ENCODE measurements around the gene PCDH7. TPM values are rescaled to one million over a fixed set of nuclear protein-coding genes. Genes with fewer than 3 reads are reported as not detected.

PCDH7 gene
- polyA plus RNA-seq, 1 of the 3 experiments (the other 2 are of a cell fraction): 0.48 TPM

- H3K36me3 ChIP-seq (replicated peaks in 1 of 2; ENCODE audit: control insufficient read depth in 1 of 2, insufficient read depth in 2 of 2, low read length in 1 of 2): no peaks in the 10 kb centered on the region
- H3K4me2 ChIP-seq: no peak overlapping the region
- no peaks in the 10 kb centered on the region for H3K27me3 ChIP-seq (ENCODE audit: insufficient read depth)
- CTCF ChIA-PET: no interaction called here
- no peaks in the 10 kb centered on the region for H3K79me2 ChIP-seq (ENCODE audit: insufficient read depth)
- no peak for TF ChIP-seq REST (IDR thresholded peaks at IDR 0.05; ENCODE audit: low read depth, low read length)
- no peak for TF ChIP-seq YY1 (IDR thresholded peaks at IDR 0.05; ENCODE audit: low read depth)
- no peak for TF ChIP-seq IRF3 (IDR thresholded peaks at IDR 0.05; ENCODE audit: low read depth, low read length)
- no peak for TF ChIP-seq TEAD4 (IDR thresholded peaks at IDR 0.05; ENCODE audit: borderline replicate concordance, insufficient read depth)
- no peak for TF ChIP-seq RAD21 (IDR thresholded peaks at IDR 0.05; ENCODE audit: low read length)
- TF ChIP-seq EZH2phosphoT487 (IDR thresholded peaks at IDR 0.05; ENCODE audit: borderline replicate concordance, low read depth): no peak
- TF ChIP-seq NFIC (IDR thresholded peaks at IDR 0.05; ENCODE audit: borderline replicate concordance): no peak
- TF ChIP-seq POLR2AphosphoS5 (IDR thresholded peaks at IDR 0.05; ENCODE audit: low read depth, low read length): no peak
- TF ChIP-seq, protein P1, sequence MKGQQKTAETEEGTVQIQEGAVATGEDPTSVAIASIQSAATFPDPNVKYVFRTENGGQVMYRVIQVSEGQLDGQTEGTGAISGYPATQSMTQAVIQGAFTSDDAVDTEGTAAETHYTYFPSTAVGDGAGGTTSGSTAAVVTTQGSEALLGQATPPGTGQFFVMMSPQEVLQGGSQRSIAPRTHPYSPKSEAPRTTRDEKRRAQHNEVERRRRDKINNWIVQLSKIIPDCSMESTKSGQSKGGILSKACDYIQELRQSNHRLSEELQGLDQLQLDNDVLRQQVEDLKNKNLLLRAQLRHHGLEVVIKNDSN (IDR thresholded peaks at IDR 0.05; ENCODE audit: borderline replicate concordance, low read depth): no peak
- TF ChIP-seq, protein P2, sequence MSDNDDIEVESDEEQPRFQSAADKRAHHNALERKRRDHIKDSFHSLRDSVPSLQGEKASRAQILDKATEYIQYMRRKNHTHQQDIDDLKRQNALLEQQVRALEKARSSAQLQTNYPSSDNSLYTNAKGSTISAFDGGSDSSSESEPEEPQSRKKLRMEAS (IDR thresholded peaks at IDR 0.05; ENCODE audit: low read depth): no peak
- no peak for TF ChIP-seq FOXM1 (IDR thresholded peaks at IDR 0.05; ENCODE audit: low read depth)
- H3K27ac ChIP-seq (ENCODE audit: low read depth in 2 of 2, low read length in 1 of 2): no peak overlapping the region
- no peaks in the 10 kb centered on the region for H3K9me2 ChIP-seq
- H3K9ac ChIP-seq: no peak overlapping the region
- H3F3A ChIP-seq (replicated peaks; ENCODE audit: insufficient read depth): no peaks in the 10 kb centered on the region
- H3K4me3 ChIP-seq (ENCODE audit: low read depth in 2 of 2, low read length in 1 of 2): no peak overlapping the region
- WGBS (ENCODE audit: low lambda C conversion rate): 31% methylated on average over 3 of the region's 3 CpGs
- no peaks in the 10 kb centered on the region for H3K9me3 ChIP-seq
- POLR2A ChIA-PET: no interaction called here
- H3K4me1 ChIP-seq (ENCODE audit: control insufficient read depth in 1 of 2, insufficient read depth in 2 of 2, low read depth in 1 of 2, low read length in 1 of 2): peaks cover 0 to 27% of the 10 kb centered on the region in 2 experiments; a peak in 2 of 4 replicates
- no peak overlapping the region for H2AFZ ChIP-seq (ENCODE audit: low read depth)
- no peaks in the 10 kb centered on the region for H4K20me1 ChIP-seq (ENCODE audit: insufficient read depth)
- DNase-seq: no peak
Measured at GRCh38 chr4:30753316-30753715, 33.1 kb downstream of the PCDH7 start.

DNA sequence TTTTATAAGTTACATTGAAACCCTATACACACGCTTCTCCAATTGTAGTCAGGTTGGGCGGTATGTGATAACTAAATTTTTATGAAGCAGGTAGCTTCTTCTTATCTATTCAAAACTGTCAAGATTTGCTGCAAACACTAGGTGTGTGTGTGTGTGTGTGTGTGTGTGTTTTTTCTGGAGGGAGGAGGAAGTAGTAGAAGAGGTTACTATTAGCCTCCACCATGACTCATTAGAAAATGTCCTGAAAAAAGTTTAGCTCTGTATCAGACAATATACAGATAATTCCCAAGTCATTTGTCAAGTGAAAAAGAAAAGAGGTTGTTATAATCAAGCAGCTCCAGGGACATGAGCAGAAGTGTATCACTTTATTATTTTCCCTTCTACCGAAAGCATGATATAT is 33.9 kb downstream of the PCDH7 start:
- H3K4me1 ChIP-seq (ENCODE audit: control insufficient read depth in 1 of 2, insufficient read depth in 2 of 2, low read depth in 1 of 2, low read length in 1 of 2): peaks cover 0 to 27% of the 10 kb centered on the region in 2 experiments; a peak in 2 of 4 replicates
- H3K36me3 ChIP-seq (replicated peaks in 1 of 2; ENCODE audit: control insufficient read depth in 1 of 2, insufficient read depth in 2 of 2, low read length in 1 of 2): no peaks in the 10 kb centered on the region
- ChIA-PET POLR2A (no interaction called here), CTCF (no interaction called here)
- H3K4me3 ChIP-seq (ENCODE audit: low read depth in 2 of 2, low read length in 1 of 2): no peak overlapping the region
- no peaks in the 10 kb centered on the region for H3F3A ChIP-seq (replicated peaks; ENCODE audit: insufficient read depth)
- 93% methylated on average over 3 of the region's 3 CpGs for WGBS (ENCODE audit: low lambda C conversion rate)
- H3K9me2 ChIP-seq: no peaks in the 10 kb centered on the region
- H4K20me1 ChIP-seq (ENCODE audit: insufficient read depth): no peaks in the 10 kb centered on the region
- H3K79me2 ChIP-seq (ENCODE audit: insufficient read depth): no peaks in the 10 kb centered on the region
- no peak overlapping the region for H3K4me2 ChIP-seq
- no peak for DNase-seq
- H3K9me3 ChIP-seq: no peaks in the 10 kb centered on the region
- no peak overlapping the region for H3K27ac ChIP-seq (ENCODE audit: low read depth in 2 of 2, low read length in 1 of 2)
- H2AFZ ChIP-seq (ENCODE audit: low read depth): no peak overlapping the region; the same call in 1 of the 2 replicates
- H3K27me3 ChIP-seq (ENCODE audit: insufficient read depth): no peaks in the 10 kb centered on the region
- no peak overlapping the region for H3K9ac ChIP-seq
- TF ChIP-seq RXRA (IDR thresholded peaks at IDR 0.05; ENCODE audit: borderline replicate concordance, low read depth): no peak
- TF ChIP-seq CHD2 (IDR thresholded peaks at IDR 0.05; ENCODE audit: low read length, partially characterized antibody): no peak
- no peak for TF ChIP-seq GATA2 (CRISPR knock-in tag; IDR thresholded peaks at IDR 0.05)
- TF ChIP-seq MXI1 (IDR thresholded peaks at IDR 0.05; ENCODE audit: low read depth, low read length): no peak
- TF ChIP-seq, protein P3, sequence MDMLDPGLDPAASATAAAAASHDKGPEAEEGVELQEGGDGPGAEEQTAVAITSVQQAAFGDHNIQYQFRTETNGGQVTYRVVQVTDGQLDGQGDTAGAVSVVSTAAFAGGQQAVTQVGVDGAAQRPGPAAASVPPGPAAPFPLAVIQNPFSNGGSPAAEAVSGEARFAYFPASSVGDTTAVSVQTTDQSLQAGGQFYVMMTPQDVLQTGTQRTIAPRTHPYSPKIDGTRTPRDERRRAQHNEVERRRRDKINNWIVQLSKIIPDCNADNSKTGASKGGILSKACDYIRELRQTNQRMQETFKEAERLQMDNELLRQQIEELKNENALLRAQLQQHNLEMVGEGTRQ (IDR thresholded peaks at IDR 0.05; ENCODE audit: borderline replicate concordance, low read depth, low read length): no peak
- no peak for TF ChIP-seq REST (IDR thresholded peaks at IDR 0.05; ENCODE audit: low read depth, low read length)

All from SK-N-SH (cell line).